Measurements from ENCODE around the gene BRD3OS.

The BRD3OS gene

GRCh38 chr9:134035041-134036039 is 10.1 kb downstream of the BRD3OS start:
- no peak for DNase-seq

- no peak for DNase-seq
Measured at GRCh38 chr9:134036130-134036529, 10.8 kb downstream of the BRD3OS start.

GRCh38 chr9:134037641-134038040 is 12.4 kb downstream of the BRD3OS start:
- DNase-seq = no peak

- no peak for DNase-seq
Measured at GRCh38 chr9:134039386-134040175, 14.3 kb downstream of the BRD3OS start.

DNA sequence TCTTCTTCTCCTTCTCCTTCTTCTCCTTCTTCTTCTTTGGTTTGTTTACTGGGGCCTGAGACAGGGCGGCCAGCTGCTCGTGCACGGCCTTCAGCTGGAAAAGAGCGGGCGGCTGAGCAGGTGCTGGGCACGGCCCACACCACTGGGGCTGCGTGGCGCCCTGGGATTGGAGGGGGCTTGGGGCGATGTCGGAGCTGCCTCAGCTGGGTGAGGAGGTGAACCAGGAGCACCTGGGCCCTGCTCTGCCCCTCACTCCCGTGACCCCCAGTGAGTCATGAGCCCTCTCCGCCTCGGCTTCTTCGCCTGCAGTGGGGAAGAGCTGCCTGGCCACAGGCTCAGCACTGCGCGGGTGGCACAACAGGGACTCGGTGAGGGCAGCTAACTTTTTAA is 14.9 kb downstream of the BRD3OS start:
- DNase-seq = no peak

- DNase-seq = no peak
Measured at GRCh38 chr9:134040781-134041648, 15.7 kb downstream of the BRD3OS start.

DNA sequence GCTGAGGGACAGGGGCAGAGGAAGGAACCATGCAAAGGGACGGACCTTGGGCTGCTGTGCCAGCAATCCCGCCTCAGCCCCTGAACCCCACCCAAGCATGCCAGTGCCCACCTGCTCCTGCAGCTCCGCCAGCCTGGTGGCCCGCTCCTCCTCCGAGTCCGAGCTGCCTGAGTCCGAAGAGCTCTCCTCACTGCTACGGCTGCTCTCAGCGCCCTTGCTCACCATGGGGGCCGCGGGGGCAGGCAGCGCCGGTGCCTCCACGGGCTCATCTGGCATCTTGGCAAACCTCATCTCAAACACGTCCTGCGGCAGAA is 16.3 kb downstream of the BRD3OS start:
- DNase-seq = no peak

GRCh38 chr9:134043531-134043988 is 18.3 kb downstream of the BRD3OS start:
- DNase-seq = no peak

- no peak for DNase-seq
Measured at GRCh38 chr9:134044944-134045343, 19.7 kb downstream of the BRD3OS start.

DNA sequence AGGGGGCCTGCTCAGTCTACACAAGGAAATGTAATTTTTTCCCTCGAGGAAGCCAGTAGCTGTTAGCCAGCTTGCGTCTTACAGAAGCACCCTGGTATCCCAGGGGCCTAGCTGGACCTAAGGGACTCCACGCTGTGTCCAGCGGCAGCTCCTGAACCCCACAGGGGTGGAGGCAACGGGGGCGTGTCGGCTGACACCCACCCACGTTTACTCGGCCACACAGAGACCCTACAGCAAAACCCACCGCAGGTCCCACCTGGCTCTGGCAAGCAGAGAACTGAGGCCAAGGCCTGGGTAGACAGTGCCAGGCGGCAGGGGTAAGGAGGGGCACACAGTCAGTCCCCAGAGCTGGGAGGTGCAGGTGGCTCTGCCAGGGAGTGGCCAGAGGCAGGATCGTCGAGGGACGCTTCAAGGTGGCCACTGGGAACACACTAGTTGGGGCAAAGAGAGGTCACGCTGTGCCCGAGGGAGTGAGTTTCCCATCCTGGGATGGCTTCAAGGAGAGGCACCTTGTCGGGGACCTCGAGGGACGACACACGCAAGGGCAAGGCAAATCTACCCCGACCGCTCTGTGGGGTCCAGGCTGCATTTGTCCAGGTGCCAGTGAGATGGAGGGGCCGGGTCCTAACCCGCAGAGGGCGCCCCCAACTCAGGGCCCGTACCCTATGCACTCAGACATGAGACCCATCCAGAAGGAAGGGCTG is 20.7 kb downstream of the BRD3OS start:
- DNase-seq = no peak

DNA sequence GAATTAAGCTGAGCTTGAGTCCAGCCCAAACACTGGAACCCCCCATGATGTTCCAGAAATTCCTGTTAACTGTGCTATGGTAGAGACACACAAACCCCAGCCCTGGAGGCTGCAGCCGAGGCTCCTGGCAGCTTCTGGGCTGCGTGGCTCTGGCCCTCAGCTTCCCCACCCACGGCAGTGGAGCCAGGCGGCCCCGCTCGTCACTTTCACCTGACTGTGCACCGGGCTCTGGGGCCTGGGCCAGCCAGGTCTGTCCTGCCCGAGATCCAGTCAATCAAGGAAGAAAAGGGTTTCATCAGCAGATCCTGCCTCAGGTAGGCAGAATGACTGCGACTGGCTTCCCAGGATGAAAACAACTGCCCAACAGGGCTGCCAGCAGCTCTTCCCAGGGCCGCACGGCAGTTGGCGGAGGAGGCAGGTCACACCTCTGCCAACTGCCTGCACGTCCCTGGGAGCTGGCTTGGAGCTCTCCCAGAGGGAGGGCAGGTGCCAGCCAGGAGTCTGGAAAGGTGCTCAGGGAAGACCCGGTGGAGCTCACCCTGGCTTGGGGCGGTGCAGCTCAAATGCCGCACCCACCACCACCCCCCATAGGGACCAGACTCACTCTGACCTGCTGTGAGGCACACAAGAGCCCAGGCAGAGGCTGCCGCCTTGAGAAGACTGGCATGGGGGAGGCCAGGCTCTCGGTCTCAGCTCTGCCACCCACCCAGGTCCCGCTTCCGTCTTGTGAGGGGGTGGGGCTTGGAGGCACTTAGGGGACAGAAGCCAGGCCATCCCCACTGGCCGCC is 21.8 kb downstream of the BRD3OS start:
- no peak for DNase-seq

DNA sequence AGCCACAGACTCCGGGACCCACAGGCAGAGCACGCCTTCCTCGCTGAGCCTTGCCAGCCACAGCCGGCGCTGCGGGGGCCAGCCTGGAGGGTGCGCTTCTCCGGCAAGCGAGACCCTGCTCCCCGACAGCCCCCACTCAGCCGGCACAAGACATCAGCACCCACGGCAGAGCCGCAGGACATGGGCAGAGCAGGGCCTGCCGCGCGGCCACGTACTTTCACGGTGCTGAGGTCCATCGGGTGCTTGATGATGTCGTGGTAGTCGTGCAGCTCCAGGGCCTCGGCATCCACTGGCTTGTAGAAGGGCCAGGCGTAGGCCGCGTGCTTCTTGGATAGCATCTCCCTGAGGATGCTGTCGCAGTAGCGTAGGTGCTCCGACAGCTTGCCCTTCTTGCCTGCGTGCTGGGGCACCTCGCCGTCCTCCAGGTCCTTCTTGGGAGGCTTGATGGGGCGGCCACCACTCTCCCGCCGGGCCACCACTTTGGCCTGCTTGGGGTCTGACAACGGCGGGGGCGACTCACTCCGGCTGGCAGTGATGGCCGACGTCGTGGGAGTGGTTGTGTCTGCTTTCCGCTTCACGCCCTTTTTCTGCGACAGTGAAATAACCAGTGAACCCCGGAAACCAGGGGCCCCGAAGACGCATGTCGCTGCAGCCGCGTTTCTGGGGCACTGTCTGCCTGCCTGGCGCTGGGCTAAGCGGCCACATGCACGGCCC is 22.7 kb downstream of the BRD3OS start:
- no peak for DNase-seq

DNA sequence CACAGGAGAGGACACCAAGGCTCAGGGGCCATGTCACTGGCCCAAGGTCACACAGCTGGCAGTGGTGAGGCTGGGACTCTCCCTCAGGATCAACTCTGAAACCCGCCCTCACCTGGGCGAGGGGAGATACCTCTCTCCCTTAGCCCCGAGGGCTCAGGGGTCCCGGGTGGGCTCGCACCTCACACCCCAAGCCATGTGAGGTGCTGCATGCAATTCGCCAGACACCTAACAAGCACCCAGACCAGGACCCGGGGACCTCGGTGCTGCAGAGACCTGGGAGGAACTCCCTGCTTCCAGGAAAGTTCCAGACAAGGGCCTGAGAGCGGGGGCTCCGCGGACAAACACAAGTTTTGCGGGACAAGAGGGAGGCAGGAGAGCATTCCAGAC is 23.3 kb downstream of the BRD3OS start:
- DNase-seq = no peak

DNA sequence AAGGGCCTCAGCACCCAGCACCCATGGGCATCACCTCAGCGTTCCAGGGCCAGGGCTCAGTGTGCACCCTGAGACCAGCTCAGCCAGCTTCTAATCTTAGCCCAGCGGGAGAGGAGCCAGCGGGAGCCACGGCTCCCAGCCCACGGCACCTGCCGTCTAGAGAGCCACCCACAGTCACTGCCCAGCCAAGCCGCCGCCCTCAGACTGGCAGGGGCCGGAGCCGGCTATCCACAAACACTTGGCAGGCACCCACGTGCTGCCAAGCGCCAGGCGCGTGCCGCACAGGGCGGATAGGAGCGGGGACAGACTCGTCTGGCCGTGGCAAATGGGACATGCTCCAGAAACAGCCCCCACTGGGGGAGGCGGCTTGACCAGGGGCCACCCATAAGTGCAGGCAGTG is 24.0 kb downstream of the BRD3OS start:
- no peak for DNase-seq

DNA sequence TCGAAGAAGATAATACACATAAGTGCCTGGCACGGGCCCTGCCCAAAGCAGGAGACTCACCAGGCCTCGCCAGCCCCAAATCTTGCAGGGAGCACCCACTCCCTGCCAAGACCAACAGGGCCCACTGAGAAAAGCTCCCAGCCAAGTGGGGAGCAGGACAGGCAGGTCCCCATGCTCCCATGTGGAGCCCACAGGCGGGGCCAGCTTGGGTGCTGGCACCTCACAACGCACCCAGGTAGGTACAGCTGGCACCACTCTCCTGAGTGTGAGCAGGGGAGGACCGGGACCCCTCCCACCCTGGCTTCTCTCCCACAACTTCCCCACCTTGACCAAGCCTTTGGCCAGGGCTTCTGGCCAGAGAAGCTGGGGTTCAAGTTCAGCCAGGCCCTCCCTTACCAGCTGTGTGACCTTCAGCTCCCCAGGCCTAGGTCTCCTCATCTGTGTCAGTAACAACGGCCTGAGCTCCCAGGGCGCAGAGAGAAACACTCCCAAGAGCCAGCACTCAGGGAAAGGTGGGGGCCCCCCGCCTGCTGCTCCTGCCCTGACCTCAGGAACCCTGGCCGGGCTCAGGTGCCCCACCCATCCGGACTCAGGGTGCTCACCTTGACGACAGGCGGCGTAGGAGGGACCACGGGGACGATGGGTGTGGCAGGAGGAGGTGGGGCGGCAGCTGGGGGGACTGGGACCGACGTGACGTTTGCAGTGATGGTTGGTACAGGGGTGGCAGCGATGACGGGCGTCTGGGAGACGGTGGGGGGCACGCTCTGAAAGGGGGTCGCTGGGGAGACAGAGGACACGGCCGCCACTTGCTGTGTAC is 24.7 kb downstream of the BRD3OS start:
- no peak for DNase-seq

DNA sequence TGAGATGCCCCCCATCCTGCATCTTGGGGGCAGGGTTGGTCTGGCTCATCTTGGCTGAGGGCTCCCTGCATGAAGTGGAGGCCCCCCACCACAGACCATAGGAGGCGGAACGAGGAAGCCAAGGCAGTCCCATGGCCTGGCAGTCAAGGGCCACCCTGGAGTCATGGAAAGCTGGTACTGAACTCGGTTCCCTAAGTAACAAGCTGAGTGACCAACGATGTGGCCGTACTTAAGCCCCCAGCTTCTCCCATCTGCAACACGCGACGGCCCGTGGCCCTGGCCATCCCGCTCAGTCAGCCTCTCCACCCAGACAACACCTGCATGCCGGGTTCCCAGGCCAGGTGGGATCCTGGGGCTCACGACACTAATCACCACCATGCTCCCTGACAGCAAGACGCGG is 25.4 kb downstream of the BRD3OS start:
- DNase-seq = no peak

GRCh38 chr9:134051319-134051718 is 26.0 kb downstream of the BRD3OS start:
- no peak for DNase-seq

DNA sequence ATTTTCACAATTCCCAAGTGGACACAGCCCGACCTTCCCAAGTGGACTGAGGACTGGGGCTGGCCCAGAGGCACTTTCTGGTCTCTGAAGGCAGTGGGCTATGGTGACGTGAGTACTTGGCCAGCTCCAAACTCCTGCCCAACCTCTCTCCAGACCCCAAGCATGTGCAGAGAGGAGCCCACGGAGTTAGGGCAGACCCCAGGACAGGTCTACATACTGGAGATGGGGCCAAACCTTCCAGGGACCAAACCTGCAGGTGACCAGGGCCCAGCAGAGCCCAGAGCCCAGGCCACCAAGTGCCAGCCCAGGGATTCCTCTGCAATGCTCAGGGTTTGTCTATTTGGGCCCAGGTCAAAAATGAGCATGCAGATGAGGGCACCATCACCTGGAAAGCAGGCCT is 27.2 kb downstream of the BRD3OS start:
- no peak for DNase-seq

- no peak for DNase-seq
Measured at GRCh38 chr9:134052941-134053340, 27.7 kb downstream of the BRD3OS start.

DNA sequence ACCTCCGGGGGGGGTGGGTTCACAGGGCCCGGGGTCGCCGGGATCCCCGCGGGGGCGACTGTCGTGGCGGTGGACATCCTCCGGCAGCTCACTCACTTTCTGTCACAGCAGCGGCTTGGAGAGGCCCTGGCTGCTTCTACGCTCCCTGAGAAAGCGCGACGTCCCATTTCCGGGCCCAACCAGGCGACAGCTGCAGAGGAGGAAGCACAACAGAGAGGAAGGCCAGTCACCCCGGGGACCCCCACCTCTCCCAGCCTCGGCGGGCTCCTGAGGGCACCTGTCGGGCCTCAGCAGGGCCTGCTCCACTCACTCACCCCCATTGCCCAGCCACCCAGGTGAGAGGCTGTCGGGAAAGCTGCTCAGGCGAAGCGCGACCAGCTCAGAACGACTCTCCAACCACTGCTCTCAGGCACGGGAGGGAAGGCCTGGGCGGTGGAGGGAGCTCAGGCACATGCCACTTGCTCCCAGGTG is 28.2 kb downstream of the BRD3OS start:
- DNase-seq = no peak

Data from HCEC 1CT (cell line).